ENCODE data around the gene LIPK. TPM values are rescaled to one million over a fixed set of nuclear protein-coding genes. Genes with fewer than 3 reads are reported as not detected.
"Not testable (repeated sequence)": the region's sequence is repeated elsewhere in the genome, so short reads cannot be mapped to it uniquely, and the experiment has no call there.

Gene LIPK
- total RNA-seq, 4 donors from 2014 or later = not detected

DNA sequence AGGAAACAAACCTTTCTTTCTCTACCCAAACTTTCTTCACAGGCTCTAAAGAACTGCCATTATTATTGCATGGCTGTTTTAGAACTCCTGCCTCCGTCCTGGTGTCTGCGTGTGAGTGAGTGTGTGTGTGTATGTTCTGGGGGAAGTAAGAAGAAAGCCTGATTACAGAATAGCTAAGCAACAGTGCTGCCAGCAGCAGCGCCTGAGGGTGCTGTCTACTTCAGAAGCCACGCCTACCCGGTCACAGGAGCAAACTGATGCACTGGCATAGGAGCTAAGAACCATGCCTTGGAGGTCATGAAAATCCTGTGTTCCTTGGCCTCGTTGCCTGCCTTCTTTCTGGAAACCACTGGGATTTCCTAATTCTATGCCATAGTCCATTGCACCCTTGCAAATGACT, 25.2 kb downstream of the LIPK start:
- in situ Hi-C loops (cut with MboI; ENCODE audit: low sequenced_read_pairs in 4 of 4) = no loop called here
- no peaks in the 10 kb centered on the region for H3K9me3 ChIP-seq
- ATAC-seq (no peak), DNase-seq (no peak)
- no peaks in the 10 kb centered on the region for H3K4me1 ChIP-seq
- no peak for TF ChIP-seq POLR2A (IDR thresholded peaks at IDR 0.05)
- TF ChIP-seq, protein P1, sequence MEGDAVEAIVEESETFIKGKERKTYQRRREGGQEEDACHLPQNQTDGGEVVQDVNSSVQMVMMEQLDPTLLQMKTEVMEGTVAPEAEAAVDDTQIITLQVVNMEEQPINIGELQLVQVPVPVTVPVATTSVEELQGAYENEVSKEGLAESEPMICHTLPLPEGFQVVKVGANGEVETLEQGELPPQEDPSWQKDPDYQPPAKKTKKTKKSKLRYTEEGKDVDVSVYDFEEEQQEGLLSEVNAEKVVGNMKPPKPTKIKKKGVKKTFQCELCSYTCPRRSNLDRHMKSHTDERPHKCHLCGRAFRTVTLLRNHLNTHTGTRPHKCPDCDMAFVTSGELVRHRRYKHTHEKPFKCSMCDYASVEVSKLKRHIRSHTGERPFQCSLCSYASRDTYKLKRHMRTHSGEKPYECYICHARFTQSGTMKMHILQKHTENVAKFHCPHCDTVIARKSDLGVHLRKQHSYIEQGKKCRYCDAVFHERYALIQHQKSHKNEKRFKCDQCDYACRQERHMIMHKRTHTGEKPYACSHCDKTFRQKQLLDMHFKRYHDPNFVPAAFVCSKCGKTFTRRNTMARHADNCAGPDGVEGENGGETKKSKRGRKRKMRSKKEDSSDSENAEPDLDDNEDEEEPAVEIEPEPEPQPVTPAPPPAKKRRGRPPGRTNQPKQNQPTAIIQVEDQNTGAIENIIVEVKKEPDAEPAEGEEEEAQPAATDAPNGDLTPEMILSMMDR (IDR thresholded peaks at IDR 0.05 in 4 of 5, conservative IDR thresholded peaks at IDR 0.05 in 1 of 5) = no peak
- no peaks in the 10 kb centered on the region for H3K27me3 ChIP-seq
- H3K36me3 ChIP-seq = no peaks in the 10 kb centered on the region
- intact Hi-C loops (cut with DNase I; ENCODE audit: low total_unique reads) = no loop called here
- no peak overlapping the region for H3K27ac ChIP-seq
- H3K4me3 ChIP-seq = no peak overlapping the region

DNA sequence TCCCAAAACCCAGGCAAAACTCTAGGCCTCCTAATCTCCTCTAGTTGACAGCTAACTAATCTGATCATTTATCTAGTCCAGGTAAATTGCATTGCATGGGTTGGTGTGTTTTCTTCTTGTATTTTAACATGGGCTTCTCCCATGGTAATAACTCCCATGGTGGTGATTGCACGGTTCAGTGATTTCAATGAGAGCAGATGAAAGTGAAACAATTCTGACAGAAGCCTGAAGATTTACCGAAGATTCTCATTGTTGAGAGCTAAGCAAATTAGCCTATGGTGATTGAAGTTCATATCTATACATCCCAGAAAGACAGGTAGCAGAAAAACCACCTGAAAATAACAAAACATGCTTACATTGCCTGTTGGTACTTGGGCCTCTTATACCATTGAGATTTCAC, 27.2 kb downstream of the LIPK start:
- in situ Hi-C loops (cut with MboI; ENCODE audit: low sequenced_read_pairs in 4 of 4) = no loop called here
- no peak for ATAC-seq
- no peak for DNase-seq
- Histone ChIP-seq H3K9me3 (no peaks in the 10 kb centered on the region), H3K4me3 (no peak overlapping the region), H3K27me3 (no peaks in the 10 kb centered on the region), H3K4me1 (no peaks in the 10 kb centered on the region), H3K36me3 (no peaks in the 10 kb centered on the region), H3K27ac (no peak overlapping the region)
- intact Hi-C loops (cut with DNase I; ENCODE audit: low total_unique reads) = no loop called here
- TF ChIP-seq, protein P1 (IDR thresholded peaks at IDR 0.05 in 4 of 5, conservative IDR thresholded peaks at IDR 0.05 in 1 of 5) = no peak
- no peak for TF ChIP-seq POLR2A (IDR thresholded peaks at IDR 0.05)

DNA sequence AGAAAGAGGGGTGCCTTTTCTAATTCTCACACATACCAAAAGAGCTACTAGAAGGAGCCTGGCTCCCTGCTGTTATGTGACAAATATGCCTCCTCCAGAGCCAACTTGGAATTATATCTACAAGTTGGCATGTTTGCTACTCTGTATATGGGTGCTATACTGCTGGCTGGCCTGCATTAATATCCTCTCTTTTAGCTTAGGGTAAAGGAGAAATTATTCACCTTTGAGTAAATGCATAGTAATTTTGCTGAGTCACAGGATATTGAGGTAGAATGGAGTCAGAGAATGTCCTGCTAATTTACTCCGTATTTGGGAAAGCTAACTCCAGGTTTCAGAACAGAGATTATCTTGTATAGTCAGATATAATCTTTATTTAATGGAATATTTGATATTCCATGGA, 29.6 kb downstream of the LIPK start:
- intact Hi-C loops (cut with DNase I; ENCODE audit: low total_unique reads) = no loop called here
- no peaks in the 10 kb centered on the region for H3K4me1 ChIP-seq
- H3K36me3 ChIP-seq = no peaks in the 10 kb centered on the region
- no peak for ATAC-seq
- no peaks in the 10 kb centered on the region for H3K9me3 ChIP-seq
- TF ChIP-seq, protein P1 (IDR thresholded peaks at IDR 0.05 in 4 of 5, conservative IDR thresholded peaks at IDR 0.05 in 1 of 5) = no peak
- TF ChIP-seq POLR2A (IDR thresholded peaks at IDR 0.05) = no peak
- no peak overlapping the region for H3K4me3 ChIP-seq
- in situ Hi-C loops (cut with MboI; ENCODE audit: low sequenced_read_pairs in 4 of 4) = no loop called here
- no peak for DNase-seq
- no peak overlapping the region for H3K27ac ChIP-seq
- H3K27me3 ChIP-seq = no peaks in the 10 kb centered on the region

DNA sequence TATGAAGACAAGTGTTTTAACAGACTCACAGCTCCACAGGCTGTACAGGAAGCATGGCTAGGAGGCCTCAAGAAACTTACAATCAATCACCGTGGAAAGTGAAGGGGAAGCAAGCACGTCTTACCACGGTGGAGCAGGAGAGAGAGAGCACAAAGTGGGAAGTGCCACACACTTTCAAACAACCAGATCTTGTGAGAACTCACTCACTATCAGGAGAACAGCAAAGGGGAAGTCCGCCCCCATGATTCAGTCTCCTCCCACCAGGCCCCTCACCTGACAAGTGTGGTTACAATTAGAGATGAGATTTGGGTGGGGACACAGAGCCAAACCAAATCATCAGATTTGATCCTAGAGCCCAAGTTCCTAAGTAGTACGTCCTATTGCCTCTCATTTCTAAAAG, 35.9 kb downstream of the LIPK start:
- in situ Hi-C loops (cut with MboI; ENCODE audit: low sequenced_read_pairs in 4 of 4); intact Hi-C loops (cut with DNase I; ENCODE audit: low total_unique reads); H3K4me3 ChIP-seq; H3K27ac ChIP-seq; H3K4me1 ChIP-seq; H3K27me3 ChIP-seq; ATAC-seq; H3K9me3 ChIP-seq; H3K36me3 ChIP-seq; DNase-seq: not testable (repeated sequence)

DNA sequence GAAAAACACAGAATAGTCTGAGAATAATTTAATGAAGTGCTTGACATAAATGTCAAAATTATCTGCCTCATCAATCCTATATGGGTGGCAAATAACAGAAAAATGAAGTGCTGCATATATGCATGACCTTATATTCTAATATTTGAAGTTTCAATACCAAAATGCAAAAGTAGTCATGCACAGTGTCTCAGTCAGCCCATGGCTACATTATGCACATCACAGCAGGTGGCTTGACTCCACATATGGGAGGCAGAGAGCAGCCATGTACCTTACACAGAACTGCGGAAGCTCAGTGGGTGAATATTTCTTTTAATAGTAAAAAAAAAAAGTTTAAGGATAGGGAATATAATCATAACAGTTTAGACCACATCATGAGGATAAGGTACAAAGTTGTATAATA, 36.4 kb downstream of the LIPK start:
- Histone ChIP-seq H3K27me3 (no peaks in the 10 kb centered on the region), H3K4me1 (no peaks in the 10 kb centered on the region), H3K9me3 (no peaks in the 10 kb centered on the region), H3K27ac (no peak overlapping the region), H3K4me3 (no peak overlapping the region), H3K36me3 (no peaks in the 10 kb centered on the region)
- no peak for ATAC-seq
- intact Hi-C loops (cut with DNase I; ENCODE audit: low total_unique reads) = no loop called here
- TF ChIP-seq, protein P1 (IDR thresholded peaks at IDR 0.05 in 4 of 5, conservative IDR thresholded peaks at IDR 0.05 in 1 of 5) = no peak
- TF ChIP-seq POLR2A (IDR thresholded peaks at IDR 0.05) = no peak
- DNase-seq = no peak
- in situ Hi-C loops (cut with MboI; ENCODE audit: low sequenced_read_pairs in 4 of 4) = no loop called here

All from gastrocnemius medialis (tissue), 4 donors.